H1 (cell line): ENCODE measurements around the gene HOXB4.

Source experiments
- RAD21 ChIP-seq, 2 experiments: IDR thresholded peaks in 1 of 2; conservative IDR thresholded peaks in 1 of 2; 2 replicates each; pipeline ENCODE4 v1.6.1; 2011; ENCODE audit warnings: low read depth in 2 of 2, low read length in 2 of 2, improper control_type of control experiment in 1 of 2, inconsistent platforms in 1 of 2, mild to moderate bottlenecking in 1 of 2, moderate library complexity in 1 of 2
- RFX5 ChIP-seq: IDR thresholded peaks from 2 replicates; pipeline ENCODE4 v1.6.1; 2011; ENCODE audit warnings: low read depth, low read length, improper control_type of control experiment, borderline replicate concordance

- TF ChIP-seq RAD21 (IDR thresholded peaks at IDR 0.05 in 1 of 2, conservative IDR thresholded peaks at IDR 0.05 in 1 of 2; ENCODE audit: low read depth in 2 of 2, low read length in 2 of 2) (no peak), RFX5 (no peak)
These were observed 1.8 kb upstream of the HOXB4 start for GRCh38 chr17:48579760-48580554.
